Keratinocyte (primary cell): ENCODE measurements around the gene FGD4. TPM values are rescaled to one million over a fixed set of nuclear protein-coding genes. Genes with fewer than 3 reads are reported as not detected.

Experiments
- DNase-seq: peaks from one replicate; pipeline ENCODE4 v3.0.0-alpha.2; 2011; ENCODE audit warnings: low read depth, missing footprints, low spot score
- FAIRE-seq: peaks from 2 replicates; lab custom pipeline; 2011; peaks lifted over from hg19 to GRCh38; lab: Jason Lieb, UNC
- H2AFZ ChIP-seq: 2 replicates; pipeline ENCODE4 v1.6.0; 2012; ENCODE audit warnings: low read length, control low read depth, inconsistent platforms; ENCODE audit not compliant: control insufficient read depth
- H3K27ac ChIP-seq: 2 replicates; pipeline ENCODE4 v1.5.1; 2011; ENCODE audit warnings: low read length; ENCODE audit not compliant: control insufficient read depth, insufficient read depth
- H3K27me3 ChIP-seq: 3 replicates; pipeline ENCODE4 v1.6.0; 2011; ENCODE audit warnings: low read length; ENCODE audit not compliant: control insufficient read depth, insufficient read depth; ENCODE audit errors: extremely low read depth
- H3K36me3 ChIP-seq, 2 experiments: 2 replicates in 1 of 2; 3 replicates in 1 of 2; pipeline ENCODE4 v1.5.1; 2011; ENCODE audit warnings: low read length in 2 of 2, mild to moderate bottlenecking in 1 of 2; ENCODE audit not compliant: control insufficient read depth in 2 of 2, insufficient read depth in 2 of 2; ENCODE audit errors: extremely low read depth in 1 of 2
- H3K4me1 ChIP-seq: 3 replicates; pipeline ENCODE4 v1.5.1; 2011; ENCODE audit warnings: low read length; ENCODE audit not compliant: control insufficient read depth, insufficient read depth; ENCODE audit errors: extremely low read depth
- H3K4me2 ChIP-seq: 3 replicates; pipeline ENCODE4 v1.6.0; 2011; ENCODE audit warnings: low read depth, low read length; ENCODE audit not compliant: control insufficient read depth, insufficient read depth; ENCODE audit errors: extremely low read depth
- H3K4me3 ChIP-seq, 3 experiments: fragments of 200-600 bp in 1 of 3; sonication (generic) in 1 of 3; 2 replicates in 2 of 3; 3 replicates in 1 of 3; pipeline ENCODE4 v1.5.1; 2011 to 2016; ENCODE audit warnings: low read length in 3 of 3, mild to moderate bottlenecking in 3 of 3, control low read depth in 2 of 3, inconsistent platforms in 1 of 3, low read depth in 1 of 3, mixed read lengths in 1 of 3, mixed run types in 1 of 3, moderate library complexity in 1 of 3; ENCODE audit not compliant: control insufficient read depth in 2 of 3, insufficient read depth in 2 of 3; ENCODE audit errors: extremely low read depth in 1 of 3
- H3K79me2 ChIP-seq: 2 replicates; pipeline ENCODE4 v1.6.0; 2012; ENCODE audit warnings: low read length; ENCODE audit not compliant: control insufficient read depth, insufficient read depth
- H3K9ac ChIP-seq: 3 replicates; pipeline ENCODE4 v1.6.0; 2011; ENCODE audit warnings: low read length; ENCODE audit not compliant: control insufficient read depth, insufficient read depth; ENCODE audit errors: extremely low read depth
- H3K9me1 ChIP-seq: 3 replicates; pipeline ENCODE4 v1.6.0; 2011; ENCODE audit warnings: low read length; ENCODE audit not compliant: control insufficient read depth, insufficient read depth; ENCODE audit errors: extremely low read depth
- H3K9me3 ChIP-seq: 2 replicates; pipeline ENCODE4 v1.5.1; 2012; ENCODE audit warnings: low read depth, low read length; ENCODE audit not compliant: control insufficient read depth
- H4K20me1 ChIP-seq: 3 replicates; pipeline ENCODE4 v1.6.0; 2011; ENCODE audit warnings: low read length; ENCODE audit not compliant: control insufficient read depth, insufficient read depth; ENCODE audit errors: extremely low read depth
- EZH2 ChIP-seq: IDR thresholded peaks from one replicate; pipeline ENCODE4 v1.6.1; 2012; ENCODE audit warnings: inconsistent platforms, mild to moderate bottlenecking, low read length, moderate library complexity
- dilution Hi-C: fragments of 300-500 bp; cut with MboI; formaldehyde crosslinking; loops from one replicate; pipeline ENCODE4 v1.7.0; 2020; ENCODE audit warnings: low sequenced_read_pairs; ENCODE audit not compliant: extremely low pct_ligation_motif_present
- polyA plus RNA-seq, 5 experiments: library from polyadenylated mRNA; depleted of rRNA in 3 of 5; stranded (reverse) in 3 of 5; stranded (forward) in 1 of 5; unstranded in 1 of 5; fragments of >200 nt; gene quantifications; 1 replicate in 1 of 5; 2 replicates in 3 of 5; 3 replicates in 1 of 5; pipeline versions ENCODE4 v1.2.1 to v1.2.3, GENCODE V29; 2011 to 2012; ENCODE audit warnings: missing spikeins in 2 of 5, low read depth in 1 of 5, low replicate concordance in 1 of 5
- TF ChIP-seq, protein P1 (sequence below), 3 experiments: IDR thresholded peaks in 1 of 3; conservative IDR thresholded peaks in 1 of 3; optimal IDR thresholded peaks in 1 of 3; 2 replicates in 2 of 3; 3 replicates in 1 of 3; pipeline versions ENCODE3 to v1.5.1; 2011; ENCODE audit warnings: low read length in 3 of 3, mild to moderate bottlenecking in 3 of 3, moderate library complexity in 2 of 3, control low read depth in 1 of 3, inconsistent platforms in 1 of 3; ENCODE audit not compliant: insufficient read depth in 2 of 3; ENCODE audit errors: extremely low read depth in 1 of 3

The FGD4 gene
- polyA plus RNA-seq, 1 donor (not counting 4 experiments of a cell fraction or from before 2014, with no cell fraction given), result 10.5 TPM

- Histone ChIP-seq H2AFZ (no peak overlapping the region), H4K20me1 (no peaks in the 10 kb centered on the region), H3K36me3 (no peaks in the 10 kb centered on the region), H3K9ac (no peak overlapping the region), H3K9me3 (no peaks in the 10 kb centered on the region), H3K27me3 (no peaks in the 10 kb centered on the region), H3K4me1 (peaks cover 24% of the 10 kb centered on the region), H3K4me2 (no peak overlapping the region), H3K27ac (no peak overlapping the region), H3K4me3 (no peak overlapping the region), H3K9me1 (peaks cover 3% of the 10 kb centered on the region), H3K79me2 (peaks cover 43% of the 10 kb centered on the region)
- DNase-seq (no peak), FAIRE-seq (no peak)
- dilution Hi-C loops, result no loop called here
- TF ChIP-seq, protein P1, sequence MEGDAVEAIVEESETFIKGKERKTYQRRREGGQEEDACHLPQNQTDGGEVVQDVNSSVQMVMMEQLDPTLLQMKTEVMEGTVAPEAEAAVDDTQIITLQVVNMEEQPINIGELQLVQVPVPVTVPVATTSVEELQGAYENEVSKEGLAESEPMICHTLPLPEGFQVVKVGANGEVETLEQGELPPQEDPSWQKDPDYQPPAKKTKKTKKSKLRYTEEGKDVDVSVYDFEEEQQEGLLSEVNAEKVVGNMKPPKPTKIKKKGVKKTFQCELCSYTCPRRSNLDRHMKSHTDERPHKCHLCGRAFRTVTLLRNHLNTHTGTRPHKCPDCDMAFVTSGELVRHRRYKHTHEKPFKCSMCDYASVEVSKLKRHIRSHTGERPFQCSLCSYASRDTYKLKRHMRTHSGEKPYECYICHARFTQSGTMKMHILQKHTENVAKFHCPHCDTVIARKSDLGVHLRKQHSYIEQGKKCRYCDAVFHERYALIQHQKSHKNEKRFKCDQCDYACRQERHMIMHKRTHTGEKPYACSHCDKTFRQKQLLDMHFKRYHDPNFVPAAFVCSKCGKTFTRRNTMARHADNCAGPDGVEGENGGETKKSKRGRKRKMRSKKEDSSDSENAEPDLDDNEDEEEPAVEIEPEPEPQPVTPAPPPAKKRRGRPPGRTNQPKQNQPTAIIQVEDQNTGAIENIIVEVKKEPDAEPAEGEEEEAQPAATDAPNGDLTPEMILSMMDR (optimal IDR thresholded peaks at IDR 0.05 in 1 of 3, IDR thresholded peaks at IDR 0.05 in 1 of 3, conservative IDR thresholded peaks at IDR 0.05 in 1 of 3; ENCODE audit: extremely low read depth in 1 of 3, insufficient read depth in 2 of 3, low read length in 3 of 3), result no peak
- no peak for TF ChIP-seq EZH2
Measured at GRCh38 chr12:32507942-32508320, 108.6 kb downstream of the FGD4 start.

- Histone ChIP-seq H4K20me1 (no peaks in the 10 kb centered on the region), H3K4me2 (no peak overlapping the region), H3K9me3 (no peaks in the 10 kb centered on the region), H3K9ac (no peak overlapping the region), H3K27me3 (no peaks in the 10 kb centered on the region), H3K4me1 (peaks cover 20% of the 10 kb centered on the region), H3K4me3 (no peak overlapping the region), H2AFZ (no peak overlapping the region), H3K79me2 (peaks cover 42% of the 10 kb centered on the region), H3K36me3 (no peaks in the 10 kb centered on the region), H3K9me1 (peaks cover 3% of the 10 kb centered on the region), H3K27ac (no peak overlapping the region)
- no peak for FAIRE-seq
- TF ChIP-seq, protein P1 (optimal IDR thresholded peaks at IDR 0.05 in 1 of 3, IDR thresholded peaks at IDR 0.05 in 1 of 3, conservative IDR thresholded peaks at IDR 0.05 in 1 of 3; ENCODE audit: extremely low read depth in 1 of 3, insufficient read depth in 2 of 3, low read length in 3 of 3), result no peak
- no peak for TF ChIP-seq EZH2
- DNase-seq, result no peak
- dilution Hi-C loops, result no loop called here
Measured at GRCh38 chr12:32508626-32509025, 109.3 kb downstream of the FGD4 start.
